ENCODE results near the gene GDA. TPM values are rescaled to one million over a fixed set of nuclear protein-coding genes. Genes with fewer than 3 reads are reported as not detected.

GDA gene
- total and polyA plus RNA-seq, 8 donors, result 0.25 to 7.5 (median 3.5) TPM; not detected in 2

- TF ChIP-seq POLR2AphosphoS5 (IDR thresholded peaks at IDR 0.05), result no peak
- TF ChIP-seq CTCF (IDR thresholded peaks at IDR 0.05), result no peak
- TF ChIP-seq EP300 (IDR thresholded peaks at IDR 0.05), result no peak
- TF ChIP-seq POLR2A (IDR thresholded peaks at IDR 0.05), result no peak
- no peak overlapping the region for H3K27ac ChIP-seq
- H3K4me3 ChIP-seq, result no peak overlapping the region
- DNase-seq, result no peak
- H3K36me3 ChIP-seq, result no peaks in the 10 kb centered on the region
- peaks cover 0 to 4% (median 0%) of the 10 kb centered on the region in 3 donors for H3K27me3 ChIP-seq
- H3K9me3 ChIP-seq, result no peaks in the 10 kb centered on the region
- intact Hi-C loops (cut with DNase I; ENCODE audit: low total_unique reads), result no loop called here
- no peaks in the 10 kb centered on the region for H3K4me1 ChIP-seq
Observed at GRCh38 chr9:72156586-72156985, 7.3 kb downstream of the GDA start.

- WGBS, 5 donors, result 81 to 95% (median 90%) methylated on average over 3 of the region's 3 CpGs
- Histone ChIP-seq H3K36me3 (no peaks in the 10 kb centered on the region), H3K4me1 (no peaks in the 10 kb centered on the region), H3K4me3 (no peak overlapping the region), H3K27ac (no peak overlapping the region), H3K9me3 (no peaks in the 10 kb centered on the region), H3K27me3 (no peaks in the 10 kb centered on the region)
- intact Hi-C loops (cut with DNase I; ENCODE audit: low total_unique reads), result no loop called here
- DNase-seq, result no peak
- TF ChIP-seq POLR2A (IDR thresholded peaks at IDR 0.05) (no peak), POLR2AphosphoS5 (IDR thresholded peaks at IDR 0.05) (no peak), CTCF (IDR thresholded peaks at IDR 0.05) (no peak)
Observed at GRCh38 chr9:72158680-72159079, 9.4 kb downstream of the GDA start.

DNA sequence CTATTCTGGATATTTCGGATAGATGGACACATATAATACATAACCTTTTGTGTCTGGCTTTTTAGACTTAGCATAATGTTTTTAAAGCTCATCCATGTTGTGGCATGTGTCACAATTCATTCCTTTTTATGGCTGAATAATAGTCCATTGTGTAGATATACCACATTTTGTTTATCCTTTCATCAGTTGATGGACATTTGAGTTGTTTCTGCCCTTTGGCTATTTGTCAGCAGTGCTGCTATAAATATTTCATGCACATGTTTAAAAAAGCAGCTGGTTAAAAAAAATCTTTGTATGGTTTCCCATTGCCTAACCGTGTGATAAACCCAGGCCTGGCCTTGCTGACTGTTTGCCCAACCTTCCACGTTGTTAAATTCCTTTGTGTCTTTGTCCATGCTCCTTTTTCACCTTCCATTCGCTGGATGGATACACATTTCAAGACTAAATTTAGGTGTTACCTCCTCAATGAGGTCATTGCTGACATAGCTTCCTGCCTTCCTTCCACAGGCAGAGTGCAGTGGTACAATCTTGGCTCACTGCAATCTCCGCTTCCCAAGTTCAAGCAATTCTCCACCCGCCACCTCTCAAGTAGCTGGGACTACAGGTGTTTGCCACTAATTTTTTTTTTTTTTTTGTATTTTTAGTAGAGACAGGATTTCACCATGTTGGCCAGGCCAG lies 11.3 kb downstream of the GDA start:
- 71 to 85% (median 81%) methylated on average over 6 of the region's 6 CpGs for WGBS, 5 donors
- no peak for DNase-seq
- no peaks in the 10 kb centered on the region for H3K9me3 ChIP-seq

DNA sequence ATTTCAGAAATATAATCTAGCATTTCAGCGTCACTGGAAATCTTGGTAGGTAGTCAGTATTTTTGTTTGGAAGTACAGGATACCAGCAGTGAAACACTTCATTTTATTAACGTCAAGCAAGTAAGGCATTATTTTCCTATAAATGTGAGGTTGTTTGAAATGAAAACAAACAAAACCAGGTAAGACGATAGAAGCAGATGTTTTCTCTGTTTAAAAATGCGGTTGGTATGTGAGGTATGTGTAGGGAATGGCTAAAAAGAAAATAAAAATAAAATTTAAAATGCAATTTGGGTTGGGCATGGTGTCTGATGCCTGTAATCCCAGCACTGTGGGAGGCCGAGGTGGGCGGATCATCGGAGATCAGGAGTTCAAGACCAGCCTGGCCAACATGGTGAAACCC lies 16.1 kb downstream of the GDA start:
- no peaks in the 10 kb centered on the region for H3K4me1 ChIP-seq
- no peak for DNase-seq
- H3K9me3 ChIP-seq, result no peaks in the 10 kb centered on the region
- intact Hi-C loops (cut with DNase I; ENCODE audit: low total_unique reads), result no loop called here
- TF ChIP-seq EP300 (IDR thresholded peaks at IDR 0.05) (no peak), POLR2AphosphoS5 (IDR thresholded peaks at IDR 0.05) (no peak), POLR2A (IDR thresholded peaks at IDR 0.05) (no peak), CTCF (IDR thresholded peaks at IDR 0.05) (no peak)
- no peaks in the 10 kb centered on the region for H3K27me3 ChIP-seq
- 77 to 83% (median 78%) methylated on average over 7 of the region's 7 CpGs for WGBS, 5 donors
- no peaks in the 10 kb centered on the region for H3K36me3 ChIP-seq
- no peak overlapping the region for H3K4me3 ChIP-seq
- no peak overlapping the region for H3K27ac ChIP-seq

More for the DNA sequence above, 11.3 kb downstream of the GDA start:
- H3K4me3 ChIP-seq, result no peak overlapping the region
- H3K27me3 ChIP-seq, result no peaks in the 10 kb centered on the region
- no peak overlapping the region for H3K27ac ChIP-seq
- no peak for TF ChIP-seq EP300 (IDR thresholded peaks at IDR 0.05)
- no peak for TF ChIP-seq POLR2A (IDR thresholded peaks at IDR 0.05)
- no peak for TF ChIP-seq POLR2AphosphoS5 (IDR thresholded peaks at IDR 0.05)
- no peak for TF ChIP-seq CTCF (IDR thresholded peaks at IDR 0.05)
- intact Hi-C loops (cut with DNase I; ENCODE audit: low total_unique reads), result no loop called here
- H3K4me1 ChIP-seq, result no peaks in the 10 kb centered on the region
- no peaks in the 10 kb centered on the region for H3K36me3 ChIP-seq
